HG03064 (cell line): Measurements from ENCODE around the gene MYCN.

Experiments
- ATAC-seq: cut with Tn5 transposase; IDR thresholded peaks from one replicate; pipeline ENCODE4 v1.9.1; 2021; ENCODE audit warnings: low read depth; ENCODE audit not compliant: unreplicated experiment

MYCN gene

GRCh38 chr2:15974565-15975260 is 34.4 kb downstream of the MYCN start:
- no peak for ATAC-seq

DNA sequence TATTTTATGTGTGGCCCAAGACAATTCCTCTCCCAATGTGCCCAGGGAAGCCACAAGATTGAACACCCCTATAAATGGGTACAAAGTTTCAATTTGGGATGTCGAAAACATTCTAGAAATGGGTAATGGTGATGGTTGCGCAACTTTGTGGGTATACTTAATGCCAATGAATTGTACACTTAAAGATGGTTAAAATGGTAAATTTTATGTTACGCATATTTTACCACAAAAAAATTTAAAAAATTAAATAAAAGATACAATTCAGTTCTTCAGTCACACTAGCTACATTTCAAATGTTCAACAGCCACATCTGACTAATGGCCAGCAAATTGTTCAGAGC is 34.9 kb downstream of the MYCN start:
- no peak for ATAC-seq

GRCh38 chr2:15975676-15976075 is 35.3 kb downstream of the MYCN start:
- no peak for ATAC-seq

DNA sequence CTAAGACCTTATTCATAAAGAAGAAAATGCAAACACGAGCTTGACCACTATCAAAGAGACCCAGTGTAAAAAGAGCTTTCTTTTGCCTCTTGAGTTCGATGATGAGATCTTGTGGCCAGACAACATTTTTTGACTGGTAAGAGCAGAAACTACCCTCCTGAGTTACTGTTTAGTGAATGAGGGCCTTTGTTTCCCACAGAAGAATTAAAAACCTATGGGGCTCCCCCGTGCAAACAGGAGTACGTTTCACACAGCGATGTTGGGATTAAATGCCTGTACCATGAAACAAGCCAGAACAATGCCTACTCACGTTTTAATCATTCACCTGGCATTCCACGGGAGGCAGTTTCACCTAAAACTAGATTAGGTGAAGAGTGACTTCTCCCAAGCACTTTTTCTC is 36.0 kb downstream of the MYCN start:
- no peak for ATAC-seq

- no peak for ATAC-seq
Measured at GRCh38 chr2:15979051-15979758, 38.9 kb downstream of the MYCN start.

- ATAC-seq: no peak
Measured at GRCh38 chr2:15979759-15980604, 39.6 kb downstream of the MYCN start.

DNA sequence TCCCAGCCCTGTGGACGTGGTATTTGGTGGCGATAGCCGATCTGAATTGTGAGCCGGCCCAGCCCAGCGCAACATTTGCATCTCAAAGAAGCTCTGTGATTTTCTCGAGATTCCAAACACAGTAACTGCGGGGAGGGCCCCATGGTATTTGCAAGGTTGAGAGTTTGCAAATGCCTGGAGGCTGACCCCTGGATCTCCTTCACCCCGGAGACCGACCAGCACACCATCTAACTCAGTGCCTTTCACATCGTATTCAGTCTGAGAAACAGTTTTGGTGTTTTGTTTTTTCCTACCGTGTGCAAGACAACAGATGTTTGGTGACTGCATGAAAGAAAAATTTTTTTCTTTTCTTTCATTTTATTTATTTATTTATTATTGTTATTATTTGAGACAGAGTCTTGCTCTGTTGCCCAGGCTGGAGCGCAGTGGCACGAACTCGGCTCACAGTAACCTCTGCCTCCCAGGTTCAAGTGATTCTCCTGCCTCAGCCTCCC is 40.3 kb downstream of the MYCN start:
- ATAC-seq: no peak

GRCh38 chr2:15981646-15982045 is 41.3 kb downstream of the MYCN start:
- no peak for ATAC-seq

DNA sequence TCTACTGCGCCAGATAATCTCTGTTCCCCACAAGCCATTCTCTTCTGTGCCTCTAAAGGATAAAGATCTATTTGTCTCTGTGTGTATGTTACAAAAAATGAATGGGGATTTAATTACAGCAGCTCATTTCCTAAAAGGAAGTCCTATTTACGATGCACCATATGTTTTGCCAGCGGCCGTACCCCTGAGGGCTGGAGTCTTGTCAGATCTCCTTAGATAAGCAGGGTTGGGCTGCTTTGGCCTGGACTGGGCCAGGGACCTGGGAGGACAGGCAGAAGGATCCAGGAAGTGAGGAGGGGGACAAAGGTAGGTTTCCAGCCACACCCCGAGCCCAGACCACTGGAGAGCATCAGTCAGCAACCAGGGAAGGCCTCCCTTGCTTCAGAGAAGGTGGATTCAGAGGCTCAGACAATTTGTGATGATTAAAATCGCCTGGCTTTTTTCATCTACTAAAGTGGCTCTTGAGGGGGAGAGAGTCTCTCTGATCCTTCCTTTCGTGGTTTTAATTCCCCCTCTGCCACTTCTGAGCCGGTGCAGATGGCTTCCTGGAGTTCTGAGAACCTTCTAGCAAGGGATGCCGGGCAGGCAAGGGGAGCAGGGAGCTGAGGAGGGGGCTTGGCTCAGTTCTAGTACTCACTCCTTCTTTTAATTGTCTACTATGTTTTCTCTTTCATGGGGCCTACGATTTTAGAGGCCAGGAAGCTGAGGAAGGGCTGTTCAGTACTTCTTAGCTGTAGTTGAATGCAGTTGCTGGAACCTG is 42.1 kb downstream of the MYCN start:
- no peak for ATAC-seq

GRCh38 chr2:15983496-15983895 is 43.1 kb downstream of the MYCN start:
- ATAC-seq: no peak

- no peak for ATAC-seq
Measured at GRCh38 chr2:15984368-15985255, 44.3 kb downstream of the MYCN start.

DNA sequence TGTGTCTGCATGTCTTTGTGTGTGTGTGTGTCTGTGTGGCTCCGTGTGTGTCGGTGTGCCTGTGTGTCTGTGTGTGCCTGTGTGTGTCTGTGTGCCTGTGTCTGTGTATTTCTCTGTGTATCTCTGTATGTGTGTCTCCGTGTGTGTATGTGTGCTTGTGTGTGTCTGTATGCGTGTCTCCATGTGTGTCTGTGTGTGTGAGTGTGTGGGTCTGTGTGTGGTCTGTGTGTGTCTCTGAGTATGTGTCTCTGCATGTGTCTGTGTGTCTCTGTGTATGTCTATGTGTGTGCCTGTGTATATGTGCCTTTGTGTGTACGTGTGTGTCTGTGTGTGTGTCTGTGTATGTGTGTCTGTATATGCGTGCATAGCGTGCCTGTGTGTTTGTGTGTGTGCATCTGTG is 45.2 kb downstream of the MYCN start:
- ATAC-seq: no peak

DNA sequence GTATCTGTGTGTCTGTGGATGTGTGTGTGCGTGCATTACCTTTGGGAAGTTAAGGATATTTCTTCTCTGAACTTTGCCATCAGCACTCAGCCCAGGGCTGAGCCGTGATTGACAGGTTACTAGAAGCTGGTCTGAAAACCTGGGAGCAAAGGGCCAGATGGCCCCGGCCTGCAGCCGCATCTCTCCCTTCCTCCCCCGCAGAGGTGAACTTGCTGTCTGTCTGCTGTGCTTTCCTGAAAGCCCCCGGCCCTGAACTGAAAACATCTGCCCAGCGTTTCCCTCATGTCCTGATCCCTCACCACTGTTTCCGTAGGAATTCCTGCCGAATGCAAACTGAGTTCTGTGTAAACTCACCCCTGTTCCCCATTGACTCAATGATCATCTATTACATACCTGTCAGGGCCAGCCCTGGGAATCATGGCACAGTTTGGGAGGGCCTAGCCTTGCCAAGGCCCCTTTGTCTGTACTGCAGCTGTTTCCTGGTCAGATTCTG is 45.8 kb downstream of the MYCN start:
- no peak for ATAC-seq

DNA sequence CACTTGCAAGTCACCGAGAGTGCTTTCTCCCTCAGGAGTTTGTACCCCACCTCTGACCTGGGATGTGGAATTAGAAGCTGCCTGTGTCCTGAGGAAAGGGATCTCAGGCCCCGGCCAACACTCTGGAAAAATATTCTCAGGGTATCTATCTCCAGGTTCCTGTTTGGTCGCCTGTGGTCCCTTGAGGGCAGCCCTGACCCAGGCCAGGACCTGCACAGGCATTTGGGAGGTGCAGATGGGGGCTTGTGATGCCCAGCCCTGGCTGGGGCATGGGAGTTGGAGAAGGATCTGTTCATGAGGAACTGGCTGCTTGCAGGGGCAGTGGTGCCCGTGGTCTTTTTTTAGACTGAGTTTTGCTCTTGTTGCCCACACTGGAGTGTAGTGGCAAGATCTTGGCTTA is 46.3 kb downstream of the MYCN start:
- ATAC-seq: no peak

GRCh38 chr2:15988733-15989132 is 48.4 kb downstream of the MYCN start:
- no peak for ATAC-seq

DNA sequence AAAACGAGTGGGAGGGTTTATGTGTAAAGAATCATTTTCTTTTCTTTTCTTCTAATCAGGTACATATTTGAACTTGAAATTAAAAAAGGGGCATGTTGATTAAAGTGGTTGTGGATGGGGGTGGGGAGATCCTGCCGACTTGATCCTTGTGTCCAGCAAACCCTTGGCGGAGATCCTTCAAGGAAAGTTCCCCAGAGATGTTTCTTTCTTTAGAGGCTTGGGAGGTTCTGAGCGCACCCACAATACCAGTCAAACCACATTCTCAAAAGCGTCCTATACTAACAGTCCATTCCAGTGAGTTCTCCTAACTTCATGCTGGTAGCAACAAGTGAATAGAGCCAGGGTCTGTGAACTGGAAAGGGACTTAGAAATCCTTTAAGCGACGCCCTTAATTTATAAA is 49.2 kb downstream of the MYCN start:
- ATAC-seq: no peak

DNA sequence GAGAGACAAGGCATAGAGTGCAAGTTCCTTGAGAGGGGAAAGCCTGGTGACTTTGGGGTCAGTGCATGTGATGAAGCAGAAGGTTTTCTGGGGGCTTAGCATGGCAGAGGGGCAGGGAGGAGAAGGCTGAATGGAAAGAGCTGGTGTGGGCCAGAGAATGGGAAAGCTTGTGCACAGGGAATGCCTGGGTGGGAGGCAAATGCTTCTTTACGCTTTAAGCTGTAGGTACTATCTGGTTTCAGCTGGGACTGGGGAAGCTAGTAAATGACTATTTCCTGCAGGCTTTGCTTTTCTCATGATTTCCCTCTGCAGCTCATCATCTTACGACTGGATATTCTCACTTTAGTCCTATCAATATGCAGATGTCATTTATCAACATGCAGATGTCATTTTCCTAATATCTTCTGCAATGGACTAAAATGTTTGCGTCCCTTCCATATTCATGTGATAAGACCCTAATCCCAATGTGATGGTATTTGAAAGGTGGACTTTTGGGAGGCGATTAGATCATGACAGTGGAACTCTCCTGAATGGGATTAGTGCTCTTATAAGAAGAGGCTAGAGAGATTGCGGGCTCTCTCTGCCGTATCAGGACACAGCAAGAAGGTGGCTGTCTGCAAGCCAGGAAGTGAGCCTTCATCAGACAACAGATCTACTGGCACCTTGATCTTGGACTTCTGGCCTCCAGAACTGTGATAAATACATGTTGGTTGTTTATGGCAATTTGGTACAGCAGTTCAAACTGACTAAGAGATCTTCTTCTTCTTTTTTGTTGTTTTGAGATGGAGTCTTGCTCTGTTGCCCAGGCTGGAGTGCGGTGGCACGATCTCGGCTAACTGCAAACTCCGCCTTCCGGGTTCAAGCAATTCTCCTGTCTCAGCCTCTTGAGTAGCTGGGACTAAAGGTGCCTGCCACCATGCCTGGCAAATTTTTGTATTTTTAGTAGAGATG is 50.1 kb downstream of the MYCN start:
- no peak for ATAC-seq

GRCh38 chr2:15991231-15991630 is 50.9 kb downstream of the MYCN start:
- no peak for ATAC-seq
